GM12872 (cell line): Measurements from ENCODE around the gene LGALS1.

Experiments
- TF ChIP-seq, protein P1 (sequence below): IDR thresholded peaks from 3 replicates; pipeline ENCODE4 v1.5.1; 2011; ENCODE audit warnings: low read depth, mild to moderate bottlenecking, low read length, moderate library complexity; ENCODE audit not compliant: insufficient read depth

The LGALS1 gene

DNA sequence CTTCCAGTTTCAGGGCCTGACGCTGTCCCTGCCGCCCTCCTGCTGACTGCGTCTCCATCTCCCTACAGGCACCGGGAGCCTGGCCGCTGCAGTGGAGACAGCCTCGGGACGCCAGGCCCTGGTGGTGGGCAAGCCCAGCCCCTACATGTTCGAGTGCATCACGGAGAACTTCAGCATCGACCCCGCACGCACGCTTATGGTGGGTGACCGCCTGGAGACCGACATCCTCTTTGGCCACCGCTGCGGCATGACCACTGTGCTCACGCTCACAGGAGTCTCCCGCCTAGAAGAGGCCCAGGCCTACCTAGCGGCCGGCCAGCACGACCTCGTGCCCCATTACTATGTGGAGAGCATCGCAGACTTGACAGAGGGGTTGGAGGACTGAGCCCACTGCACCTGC is 9.9 kb upstream of the LGALS1 start:
- TF ChIP-seq, protein P1, sequence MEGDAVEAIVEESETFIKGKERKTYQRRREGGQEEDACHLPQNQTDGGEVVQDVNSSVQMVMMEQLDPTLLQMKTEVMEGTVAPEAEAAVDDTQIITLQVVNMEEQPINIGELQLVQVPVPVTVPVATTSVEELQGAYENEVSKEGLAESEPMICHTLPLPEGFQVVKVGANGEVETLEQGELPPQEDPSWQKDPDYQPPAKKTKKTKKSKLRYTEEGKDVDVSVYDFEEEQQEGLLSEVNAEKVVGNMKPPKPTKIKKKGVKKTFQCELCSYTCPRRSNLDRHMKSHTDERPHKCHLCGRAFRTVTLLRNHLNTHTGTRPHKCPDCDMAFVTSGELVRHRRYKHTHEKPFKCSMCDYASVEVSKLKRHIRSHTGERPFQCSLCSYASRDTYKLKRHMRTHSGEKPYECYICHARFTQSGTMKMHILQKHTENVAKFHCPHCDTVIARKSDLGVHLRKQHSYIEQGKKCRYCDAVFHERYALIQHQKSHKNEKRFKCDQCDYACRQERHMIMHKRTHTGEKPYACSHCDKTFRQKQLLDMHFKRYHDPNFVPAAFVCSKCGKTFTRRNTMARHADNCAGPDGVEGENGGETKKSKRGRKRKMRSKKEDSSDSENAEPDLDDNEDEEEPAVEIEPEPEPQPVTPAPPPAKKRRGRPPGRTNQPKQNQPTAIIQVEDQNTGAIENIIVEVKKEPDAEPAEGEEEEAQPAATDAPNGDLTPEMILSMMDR: no peak

DNA sequence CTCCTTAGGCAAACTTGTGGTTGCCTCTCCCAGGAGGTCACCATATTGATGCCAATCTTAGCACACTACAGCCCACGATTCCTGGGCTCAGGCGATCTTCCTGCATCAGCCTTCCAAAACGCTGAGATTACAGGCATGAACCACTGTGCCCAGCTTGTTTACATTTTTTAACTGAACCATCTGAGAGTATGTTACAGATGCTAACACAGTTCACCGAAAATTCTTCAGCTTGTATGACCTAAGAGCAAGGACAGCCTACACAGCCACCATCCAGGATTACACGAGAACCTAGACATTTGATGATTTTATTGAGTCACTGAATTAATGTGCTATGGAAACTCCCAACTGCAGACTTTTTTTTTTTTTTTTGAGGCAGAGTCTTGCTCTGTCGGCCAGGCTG is 5.8 kb upstream of the LGALS1 start:
- TF ChIP-seq, protein P1: no peak

DNA sequence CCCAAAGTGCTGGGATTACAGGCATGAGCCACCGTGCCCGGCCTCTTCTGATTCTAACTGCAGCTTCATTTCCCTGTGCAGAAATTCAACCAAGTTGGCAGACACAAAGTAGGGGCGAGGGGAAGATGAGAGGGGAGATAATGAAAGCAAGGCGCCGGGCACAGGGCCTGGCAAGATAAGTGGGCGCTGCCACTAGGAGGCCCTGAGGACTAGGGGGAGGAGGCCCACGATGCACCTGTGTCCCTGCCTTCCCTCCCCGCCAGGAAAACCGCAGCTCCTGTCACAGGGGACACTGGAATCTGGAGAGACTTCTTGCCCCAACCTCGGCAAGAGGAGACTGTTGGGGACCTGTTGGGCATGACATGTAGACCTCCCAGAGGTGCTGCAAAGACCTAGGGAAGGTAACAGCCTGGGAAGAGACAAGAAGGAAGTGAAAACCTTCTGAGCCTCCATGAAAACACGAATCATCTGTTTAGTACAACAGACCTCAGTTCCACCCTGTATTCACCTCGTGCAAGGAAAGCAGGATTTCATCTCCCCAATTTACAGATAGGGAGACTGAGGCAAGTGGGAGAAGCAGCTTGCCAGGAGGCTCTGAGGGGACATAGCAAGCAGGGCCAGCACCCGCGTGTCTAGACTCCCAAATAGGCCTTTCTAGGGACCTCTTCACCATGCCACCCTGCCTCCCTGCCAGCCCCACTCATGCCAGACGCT is 3.1 kb upstream of the LGALS1 start:
- TF ChIP-seq, protein P1: peak; percentile 27; the same call in 1 of the 3 replicates

DNA sequence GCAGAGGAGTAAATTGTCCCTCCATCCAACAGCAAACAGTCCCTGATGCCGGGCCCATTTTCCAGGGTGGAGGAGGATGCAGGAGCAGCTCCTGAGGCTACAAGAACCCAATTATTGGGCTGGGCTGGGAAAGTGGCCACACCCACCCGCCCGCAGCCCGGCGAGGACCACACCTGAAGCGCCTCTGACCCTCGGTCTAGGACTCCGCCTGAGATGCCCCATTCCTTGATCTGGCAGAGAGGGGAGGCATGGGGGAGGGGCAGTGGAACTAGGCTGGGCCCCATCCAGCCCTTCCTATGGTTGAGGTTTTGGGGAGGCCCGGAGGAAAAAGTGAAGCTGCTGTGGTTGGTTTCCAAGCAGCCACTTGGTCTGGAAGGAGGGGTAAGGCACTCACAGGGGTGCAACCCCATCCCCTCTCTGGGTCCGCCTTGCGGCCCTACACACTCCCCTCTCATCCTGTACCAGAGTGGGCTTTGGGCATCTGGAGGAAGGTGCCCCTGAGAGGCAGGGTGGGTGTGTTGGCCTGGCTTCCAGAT is 2.4 kb upstream of the LGALS1 start:
- TF ChIP-seq, protein P1: no peak

DNA sequence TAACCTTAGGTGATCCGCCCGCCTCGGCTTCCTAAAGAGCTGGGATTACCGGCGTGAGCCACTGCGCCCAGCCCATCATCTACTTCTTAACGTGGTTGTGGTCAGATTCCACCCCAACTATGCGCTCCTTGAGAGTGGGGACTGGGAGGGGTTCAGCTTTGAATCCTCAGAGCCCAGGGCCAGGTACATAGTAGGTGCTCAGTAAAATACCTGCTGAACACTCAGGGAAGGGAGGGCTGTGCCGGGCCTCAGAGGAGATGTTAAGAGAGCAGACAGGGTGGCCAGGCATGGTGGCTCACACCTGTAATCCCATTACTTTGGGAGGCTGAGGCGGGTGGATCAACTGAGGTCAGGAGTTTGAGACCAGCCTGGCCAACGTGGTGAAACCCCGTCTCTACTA is 1.2 kb upstream of the LGALS1 start:
- TF ChIP-seq, protein P1: no peak

DNA sequence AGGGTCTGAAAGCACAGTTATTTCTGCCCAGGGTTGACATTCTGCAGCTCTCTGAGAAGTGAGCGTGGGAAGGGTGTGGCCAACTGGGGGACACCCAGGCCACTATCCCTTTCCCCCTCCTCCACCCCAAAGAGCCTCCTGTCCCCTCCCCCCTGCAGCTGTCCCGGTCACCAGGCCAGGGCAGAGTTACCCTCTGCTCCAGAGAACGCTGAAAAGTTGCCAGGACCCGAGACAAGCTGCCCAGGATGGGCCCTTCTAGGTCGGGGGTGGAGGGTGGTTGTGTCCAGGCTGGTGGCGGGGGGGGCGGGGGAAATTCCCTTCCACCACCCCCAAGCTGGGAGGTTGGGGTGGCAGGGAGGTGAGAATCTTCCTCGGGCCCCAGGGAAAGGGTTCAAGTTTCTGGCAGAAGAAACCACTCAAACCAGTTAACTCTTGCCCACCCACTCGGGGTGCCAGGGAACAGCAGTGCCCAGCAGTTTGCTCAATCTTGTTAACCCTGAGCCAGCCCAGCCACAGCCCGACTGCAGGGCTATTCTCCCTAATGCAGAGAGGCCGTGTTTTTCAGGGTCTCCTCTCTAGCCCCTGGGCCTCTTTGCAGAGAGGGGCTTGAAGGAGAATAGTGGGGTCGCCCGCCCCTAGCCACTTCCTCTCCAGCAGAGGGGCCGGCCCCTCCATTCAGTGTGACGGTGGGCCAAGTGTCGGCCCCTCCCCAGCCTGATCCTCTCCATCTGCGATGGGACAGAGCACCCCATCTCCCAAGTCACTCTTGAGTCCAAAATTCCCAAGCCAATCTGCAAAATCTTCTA is 697 bp downstream of the LGALS1 start:
- TF ChIP-seq, protein P1: no peak

DNA sequence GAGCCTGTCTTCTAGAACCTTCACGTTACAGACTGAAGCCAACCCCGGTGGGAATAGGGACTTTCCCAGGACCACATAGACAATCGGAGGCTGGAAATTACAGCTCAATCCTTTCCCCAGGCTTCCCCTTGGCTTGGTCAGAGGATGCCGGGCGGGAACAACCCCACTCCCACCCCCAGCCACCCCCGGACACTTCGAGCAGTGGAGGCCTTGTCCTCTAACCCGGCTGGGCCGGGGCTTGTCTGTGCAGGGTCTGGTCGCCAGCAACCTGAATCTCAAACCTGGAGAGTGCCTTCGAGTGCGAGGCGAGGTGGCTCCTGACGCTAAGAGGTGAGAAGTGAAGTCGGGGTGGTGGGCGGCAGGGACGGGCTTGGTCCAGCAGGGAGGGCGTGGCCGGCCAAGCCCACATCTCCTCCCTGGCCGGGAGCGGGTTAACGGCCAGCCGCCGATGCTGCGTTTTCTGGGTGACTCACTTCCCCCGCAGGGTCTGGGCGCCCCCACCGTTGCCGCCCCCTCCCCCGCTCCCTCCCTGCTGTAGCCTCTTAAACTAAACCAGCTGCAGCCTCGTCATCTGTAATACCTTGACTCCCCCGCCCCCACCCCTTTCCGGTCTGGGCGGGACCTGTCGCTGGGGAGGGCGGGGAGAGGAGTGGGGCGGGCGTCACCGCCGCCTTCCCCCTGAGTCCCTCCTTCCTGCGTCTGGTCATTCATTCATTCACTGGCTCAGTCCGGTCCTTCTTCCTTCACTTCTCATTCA is 1.5 kb downstream of the LGALS1 start:
- TF ChIP-seq, protein P1: no peak
